Naive thymus-derived CD4-positive, alpha-beta T cell (primary cell): Measurements from ENCODE around the gene AARS2. TPM values are rescaled to one million over a fixed set of nuclear protein-coding genes. Genes with fewer than 3 reads are reported as not detected.

Experiments
- ATAC-seq: fragments of 150-1000 bp; cut with Tn5 transposase; 2 replicates; pipeline ENCODE4 v1.10.0; 2021; ENCODE audit warnings: mild to moderate bottlenecking, moderate library complexity
- CTCF ChIA-PET: fragments of 350-600 bp; sonication (Branson Sonifier 250); formaldehyde crosslinking; loops from one replicate; lab custom pipeline; 2021; ENCODE audit warnings: antibody characterized with exemption; lab: Charles Lee
- POLR2A ChIA-PET: fragments of 350-600 bp; sonication (Branson Sonifier 250); formaldehyde crosslinking; loops from one replicate; lab custom pipeline; 2021; ENCODE audit warnings: antibody characterized with exemption, inconsistent platforms; lab: Charles Lee
- DNase-seq, 9 donors: peaks; one replicate each; pipeline versions ENCODE4 v3.0.0 to v3.0.0-alpha.2; 2020 to 2022; ENCODE audit warnings: mixed read lengths in 1 of 9
- H3K27ac ChIP-seq: one replicate; pipeline ENCODE4 v1.7.0; 2013; ENCODE audit warnings: mild to moderate bottlenecking, low read depth, low read length, moderate library complexity
- H3K27me3 ChIP-seq, 2 donors: one replicate each; pipeline ENCODE4 v1.7.0; 2013; ENCODE audit warnings: low read length in 2 of 2, mild to moderate bottlenecking in 2 of 2, moderate library complexity in 2 of 2; ENCODE audit not compliant: control insufficient read depth in 2 of 2, insufficient read depth in 2 of 2
- H3K36me3 ChIP-seq, 3 experiments: 1 replicate in 2 of 3; 2 replicates in 1 of 3; pipeline ENCODE4 v1.7.0; 2013; ENCODE audit warnings: low read length in 3 of 3, mild to moderate bottlenecking in 3 of 3, moderate library complexity in 1 of 3; ENCODE audit not compliant: insufficient read depth in 3 of 3, control insufficient read depth in 2 of 3
- H3K4me1 ChIP-seq, 2 donors: one replicate each; pipeline ENCODE4 v1.7.0; 2013; ENCODE audit warnings: low read length in 2 of 2, mild to moderate bottlenecking in 2 of 2, moderate library complexity in 1 of 2; ENCODE audit not compliant: control insufficient read depth in 2 of 2, insufficient read depth in 2 of 2
- H3K4me3 ChIP-seq: 2 replicates; pipeline ENCODE4 v1.7.0; 2013; ENCODE audit warnings: mild to moderate bottlenecking, low read length
- H3K9me3 ChIP-seq, 3 experiments: 1 replicate in 2 of 3; 2 replicates in 1 of 3; pipeline ENCODE4 v1.7.0; 2013; ENCODE audit warnings: low read length in 3 of 3; ENCODE audit not compliant: control insufficient read depth in 2 of 3
- H3K27ac Mint-ChIP-seq, 9 donors: one replicate each; pipeline ENCODE4 v1.8.0; 2020 to 2022; ENCODE audit warnings: mixed read lengths in 9 of 9, mild to moderate bottlenecking in 8 of 9, moderate library complexity in 5 of 9, inconsistent platforms in 2 of 9
- H3K27me3 Mint-ChIP-seq, 5 donors: one replicate each; pipeline ENCODE4 v1.8.0; 2021 to 2022; ENCODE audit warnings: mixed read lengths in 5 of 5, mild to moderate bottlenecking in 1 of 5
- H3K36me3 Mint-ChIP-seq, 5 donors: one replicate each; pipeline ENCODE4 v1.8.0; 2020 to 2022; ENCODE audit warnings: mixed read lengths in 5 of 5, mild to moderate bottlenecking in 3 of 5, inconsistent platforms in 1 of 5
- H3K4me1 Mint-ChIP-seq, 7 donors: one replicate each; pipeline ENCODE4 v1.8.0; 2020 to 2022; ENCODE audit warnings: mixed read lengths in 7 of 7, mild to moderate bottlenecking in 3 of 7, inconsistent platforms in 1 of 7
- H3K4me3 Mint-ChIP-seq, 10 donors: one replicate each; pipeline ENCODE4 v1.8.0; 2020 to 2022; ENCODE audit warnings: mild to moderate bottlenecking in 10 of 10, mixed read lengths in 10 of 10, moderate library complexity in 6 of 10, inconsistent platforms in 2 of 10
- H3K9me3 Mint-ChIP-seq, 11 donors: one replicate each; pipeline ENCODE4 v1.8.0; 2020 to 2022; ENCODE audit warnings: mixed read lengths in 11 of 11, mild to moderate bottlenecking in 4 of 11, inconsistent platforms in 1 of 11, moderate library complexity in 1 of 11
- intact Hi-C, 2 donors: fragments of 100-400 bp; cut with micrococcal nuclease; formaldehyde crosslinking; loops; one replicate each; pipeline ENCODE4 v1.15.1; 2023
- polyA plus RNA-seq, 2 donors: library from polyadenylated mRNA; unstranded; fragments of 300-500 nt; fragmentation: Illumina TruSeq; gene quantifications; one replicate each; pipeline ENCODE4 v1.2.3, GENCODE V29; 2021
- total RNA-seq, 6 experiments: library from RNA in 5 of 6; stranded (reverse) in 5 of 6; gene quantifications; 1 replicate in 5 of 6; 2 replicates in 1 of 6; pipeline ENCODE4 v1.2.3 and lab custom pipeline; 2021 to 2026

AARS2 gene
- total and polyA plus RNA-seq, 7 experiments from 2014 or later: 8.9 to 29.8 (median 19.9) TPM

DNA sequence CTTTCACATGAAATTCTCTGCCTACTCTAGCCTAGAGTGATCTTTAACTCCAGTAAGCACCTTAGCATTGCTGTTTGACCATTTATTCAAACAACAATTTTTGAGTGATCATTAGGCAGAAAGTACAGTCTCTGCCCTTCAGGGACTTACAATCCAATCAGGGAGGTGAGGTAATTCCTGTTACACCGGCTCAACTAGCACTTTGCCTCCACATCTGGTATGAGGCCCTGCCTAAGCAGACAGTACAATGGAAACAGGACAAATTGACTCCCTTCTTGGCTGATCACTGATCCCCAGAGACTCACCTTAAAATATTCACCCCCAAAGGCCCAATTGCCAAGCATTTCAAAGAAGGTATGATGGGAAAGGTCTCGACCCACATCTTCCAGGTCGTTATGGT is 1.4 kb downstream of the AARS2 start:
- peaks cover 7 to 27% (median 16%) of the 10 kb centered on the region in 5 donors for H3K36me3 Mint-ChIP-seq
- H3K27me3 Mint-ChIP-seq: peaks cover 0 to 6% (median 0%) of the 10 kb centered on the region in 5 donors
- POLR2A ChIA-PET: interaction anchor here (0.6 to 1.6 kb wide), 4 partner anchors 14 to 65 kb away, joined by 3 to 8 read pairs (median 4); partner anchors contain the start of gene HSP90AB1
- CTCF ChIA-PET: interaction anchor here (1.0 kb wide), 1 partner anchor 44 kb away, joined by 3 read pairs; no protein-coding TSS in a partner anchor
- peak overlapping the region in 5 of 9 donors; percentile 33 to 92 (median 66) for H3K27ac Mint-ChIP-seq
- H3K4me1 ChIP-seq: peaks cover 7 to 9% of the 10 kb centered on the region in 2 donors
- intact Hi-C loops: loop anchor here in 1 of 2 donors (2.0 kb wide), 3 partner anchors 43 to 89 kb away; partner anchors contain the start of genes CDC5L and SLC29A1
- H3K9me3 ChIP-seq: no peaks in the 10 kb centered on the region
- DNase-seq (no peak), ATAC-seq (no peak)
- no peak overlapping the region for H3K27ac ChIP-seq
- peaks cover 0 to 50% (median 16%) of the 10 kb centered on the region in 3 experiments for H3K36me3 ChIP-seq
- H3K4me3 Mint-ChIP-seq: peak overlapping the region; percentile 94 to 100 (median 96)
- peaks cover 18 to 32% (median 25%) of the 10 kb centered on the region in 7 donors for H3K4me1 Mint-ChIP-seq
- H3K27me3 ChIP-seq: no peaks in the 10 kb centered on the region
- H3K4me3 ChIP-seq: peak overlapping the region; percentile 91
- H3K9me3 Mint-ChIP-seq: no peaks in the 10 kb centered on the region

DNA sequence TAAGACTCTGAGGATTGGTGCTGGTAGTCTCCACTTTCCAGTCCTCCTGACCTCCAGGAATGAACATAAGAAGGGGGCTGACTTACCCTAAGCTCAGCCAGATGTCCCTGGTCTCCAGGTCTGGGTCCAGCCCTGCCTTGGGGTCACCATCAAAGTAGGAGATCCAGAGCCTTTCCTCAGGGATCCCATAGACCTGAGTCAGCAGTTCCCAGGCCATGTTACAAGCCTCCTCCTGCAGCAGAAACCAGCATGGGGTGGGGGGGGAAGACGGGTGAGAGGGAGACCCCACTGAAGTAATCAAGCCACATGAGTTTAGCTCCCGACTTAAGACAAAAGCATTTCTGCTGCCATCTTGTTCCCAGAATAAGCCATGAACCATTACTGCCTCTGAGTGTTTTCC is 1.8 kb downstream of the AARS2 start:
- Histone ChIP-seq H3K4me3 (no peak overlapping the region), H3K4me1 (peaks cover 7 to 9% of the 10 kb centered on the region in 2 donors), H3K36me3 (peaks cover 0 to 55% (median 16%) of the 10 kb centered on the region in 3 experiments), H3K27me3 (no peaks in the 10 kb centered on the region), H3K9me3 (no peaks in the 10 kb centered on the region), H3K27ac (no peak overlapping the region)
- ChIA-PET POLR2A (interaction anchor here (0.6 to 1.6 kb wide), 3 partner anchors 13 to 64 kb away, joined by 3 to 8 read pairs (median 4); partner anchors contain the start of gene HSP90AB1), CTCF (interaction anchor here (1.0 kb wide), 1 partner anchor 43 kb away, joined by 3 read pairs; no protein-coding TSS in a partner anchor)
- Mint-ChIP-seq H3K9me3 (no peaks in the 10 kb centered on the region), H3K36me3 (peaks cover 7 to 27% (median 16%) of the 10 kb centered on the region in 5 donors), H3K4me1 (peaks cover 18 to 32% (median 25%) of the 10 kb centered on the region in 7 donors), H3K27ac (no peak overlapping the region), H3K27me3 (peaks cover 0 to 4% (median 0%) of the 10 kb centered on the region in 5 donors), H3K4me3 (peak overlapping the region in 8 of 10 donors; percentile 94 to 100 (median 96))
- no peak for DNase-seq
- ATAC-seq: no peak
- intact Hi-C loops: no loop called here

DNA sequence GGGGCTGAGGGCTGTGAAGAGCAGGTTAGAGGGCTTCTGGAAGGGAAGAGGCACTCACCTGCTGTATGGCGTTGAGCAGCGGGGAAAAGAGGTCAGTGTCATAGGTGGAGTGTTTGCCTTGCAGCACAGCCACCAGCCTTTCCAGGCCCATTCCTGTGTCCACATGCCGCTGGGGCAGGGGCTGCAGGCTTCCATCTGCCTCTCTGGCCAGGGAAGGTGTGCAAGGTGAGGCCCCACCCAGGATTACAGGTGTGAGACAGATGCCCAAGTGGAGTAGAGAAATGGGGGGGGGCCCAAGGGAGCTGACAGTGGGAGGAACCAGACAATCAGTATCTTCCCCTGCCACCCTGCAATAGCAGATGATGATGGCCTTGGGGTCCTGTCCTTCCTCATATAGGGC is 2.9 kb downstream of the AARS2 start:
- peaks cover 16 to 32% (median 25%) of the 10 kb centered on the region in 7 donors for H3K4me1 Mint-ChIP-seq
- ChIA-PET POLR2A (interaction anchor here (1.2 to 1.6 kb wide), 3 partner anchors 12 to 63 kb away, joined by 4 to 8 read pairs (median 7); partner anchors contain the start of gene HSP90AB1), CTCF (interaction anchor here (1.8 kb wide), 1 partner anchor 43 kb away, joined by 5 read pairs; no protein-coding TSS in a partner anchor)
- H3K9me3 ChIP-seq: no peaks in the 10 kb centered on the region
- no peak overlapping the region for H3K27ac ChIP-seq
- ATAC-seq (no peak), DNase-seq (no peak)
- peaks cover 7 to 9% of the 10 kb centered on the region in 2 donors for H3K4me1 ChIP-seq
- intact Hi-C loops: no loop called here
- no peaks in the 10 kb centered on the region for H3K9me3 Mint-ChIP-seq
- no peaks in the 10 kb centered on the region for H3K27me3 ChIP-seq
- H3K36me3 ChIP-seq: peaks cover 0 to 65% (median 16%) of the 10 kb centered on the region in 3 experiments
- peak overlapping the region in 1 of 9 donors; percentile 36 for H3K27ac Mint-ChIP-seq
- peaks cover 7 to 27% (median 16%) of the 10 kb centered on the region in 5 donors for H3K36me3 Mint-ChIP-seq
- no peak overlapping the region for H3K4me3 ChIP-seq
- H3K4me3 Mint-ChIP-seq: peak overlapping the region in 1 of 10 donors; percentile 63
- H3K27me3 Mint-ChIP-seq: no peaks in the 10 kb centered on the region

DNA sequence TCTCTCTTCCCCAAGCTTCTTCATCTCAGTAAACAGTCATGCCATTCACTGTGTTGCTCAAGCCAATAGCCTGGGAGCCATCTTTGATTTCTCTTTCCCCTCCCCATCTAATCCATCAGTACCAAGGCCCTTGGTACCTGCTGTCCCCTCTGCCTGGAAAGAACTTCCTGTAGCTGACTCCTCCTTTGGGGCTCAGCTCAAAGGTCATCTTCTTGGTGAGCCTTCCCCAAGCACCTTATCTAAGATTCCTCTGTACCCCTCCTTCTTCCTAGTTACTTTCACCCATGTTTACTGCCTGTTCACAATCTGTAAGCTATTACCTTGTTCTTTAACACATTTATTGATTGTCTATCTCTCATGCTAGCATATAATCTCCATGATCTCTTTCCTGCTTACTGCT is 3.5 kb downstream of the AARS2 start:
- H3K9me3 ChIP-seq: no peaks in the 10 kb centered on the region
- H3K4me3 ChIP-seq: no peak overlapping the region
- intact Hi-C loops: no loop called here
- peaks cover 16 to 32% (median 25%) of the 10 kb centered on the region in 7 donors for H3K4me1 Mint-ChIP-seq
- peaks cover 7 to 9% of the 10 kb centered on the region in 2 donors for H3K4me1 ChIP-seq
- no peak overlapping the region for H3K27ac ChIP-seq
- ChIA-PET CTCF (interaction anchor here (1.4 to 1.8 kb wide), 2 partner anchors 42 to 45 kb away, joined by 4 to 5 read pairs; no protein-coding TSS in a partner anchor), POLR2A (interaction anchor here (0.6 to 1.4 kb wide), 3 partner anchors 9 to 546 kb away, joined by 3 to 7 read pairs (median 3); no protein-coding TSS in a partner anchor)
- H3K27ac Mint-ChIP-seq: peak overlapping the region in 3 of 9 donors; percentile 6 to 59 (median 36)
- no peaks in the 10 kb centered on the region for H3K27me3 Mint-ChIP-seq
- ATAC-seq: no peak
- H3K27me3 ChIP-seq: no peaks in the 10 kb centered on the region
- peaks cover 7 to 27% (median 16%) of the 10 kb centered on the region in 5 donors for H3K36me3 Mint-ChIP-seq
- no peak overlapping the region for H3K4me3 Mint-ChIP-seq
- peaks cover 0 to 71% (median 16%) of the 10 kb centered on the region in 3 experiments for H3K36me3 ChIP-seq
- no peak for DNase-seq
- H3K9me3 Mint-ChIP-seq: no peaks in the 10 kb centered on the region

DNA sequence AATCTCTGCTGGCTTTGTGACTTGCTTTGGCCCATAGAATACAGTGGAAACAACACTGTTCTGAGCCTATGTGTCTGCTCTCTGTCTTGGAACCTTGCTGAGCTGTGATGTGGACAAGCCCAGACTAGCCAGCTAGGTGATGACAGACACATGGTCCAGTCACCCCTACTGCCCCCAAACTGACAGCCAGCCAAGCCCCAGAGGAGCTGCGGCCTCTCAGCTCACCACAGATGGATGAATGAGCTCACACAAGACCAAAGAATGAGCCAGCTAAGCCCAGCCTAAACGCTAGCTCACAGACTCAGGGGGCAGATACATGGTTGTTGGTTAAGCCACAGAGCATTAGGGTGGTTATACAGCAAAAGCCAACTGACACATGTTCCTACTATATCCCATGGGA is 4.1 kb downstream of the AARS2 start:
- DNase-seq (no peak), ATAC-seq (no peak)
- Mint-ChIP-seq H3K4me1 (peaks cover 16 to 32% (median 25%) of the 10 kb centered on the region in 7 donors), H3K36me3 (peaks cover 7 to 27% (median 16%) of the 10 kb centered on the region in 5 donors), H3K27me3 (no peaks in the 10 kb centered on the region), H3K27ac (no peak overlapping the region), H3K4me3 (no peak overlapping the region), H3K9me3 (no peaks in the 10 kb centered on the region)
- intact Hi-C loops: no loop called here
- ChIA-PET POLR2A (interaction anchor here (0.6 to 1.4 kb wide), 3 partner anchors 9 to 545 kb away, joined by 3 to 7 read pairs (median 3); no protein-coding TSS in a partner anchor), CTCF (interaction anchor here (1.4 to 1.8 kb wide), 2 partner anchors 42 to 45 kb away, joined by 4 to 5 read pairs; no protein-coding TSS in a partner anchor)
- no peaks in the 10 kb centered on the region for H3K9me3 ChIP-seq
- H3K27me3 ChIP-seq: no peaks in the 10 kb centered on the region
- H3K36me3 ChIP-seq: peaks cover 0 to 77% (median 16%) of the 10 kb centered on the region in 3 experiments
- peaks cover 7 to 9% of the 10 kb centered on the region in 2 donors for H3K4me1 ChIP-seq
- no peak overlapping the region for H3K27ac ChIP-seq
- no peak overlapping the region for H3K4me3 ChIP-seq

DNA sequence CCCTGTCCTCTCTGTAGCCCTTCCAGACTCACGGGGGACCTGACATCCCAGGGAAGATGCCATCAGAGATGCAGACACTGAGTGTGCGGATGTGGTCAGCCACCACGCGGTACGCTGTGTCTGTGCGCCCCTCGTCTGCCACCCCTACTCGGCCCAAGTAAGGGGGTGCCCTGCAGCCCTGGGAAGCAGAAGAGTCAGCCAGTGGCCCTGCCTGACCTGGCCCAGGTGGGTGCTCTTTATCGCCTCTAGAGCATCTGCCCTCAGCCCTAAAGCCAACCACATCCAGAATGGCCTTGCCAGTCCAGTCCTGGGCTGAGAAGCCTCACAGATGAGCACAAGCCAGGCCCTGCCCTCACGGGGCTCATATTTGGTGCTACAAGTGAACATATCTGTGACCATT is 5.9 kb downstream of the AARS2 start:
- CTCF ChIA-PET: interaction anchor here (3.5 to 4.8 kb wide), 2 partner anchors 11 to 39 kb away, joined by 16 to 50 read pairs; partner anchors contain the start of gene TMEM151B
- intact Hi-C loops: no loop called here
- Mint-ChIP-seq H3K27ac (no peak overlapping the region), H3K9me3 (no peaks in the 10 kb centered on the region), H3K4me3 (no peak overlapping the region), H3K27me3 (no peaks in the 10 kb centered on the region), H3K36me3 (peaks cover 11 to 33% (median 16%) of the 10 kb centered on the region in 5 donors), H3K4me1 (peaks cover 11 to 20% (median 14%) of the 10 kb centered on the region in 7 donors)
- peaks cover 0 to 91% (median 16%) of the 10 kb centered on the region in 3 experiments for H3K36me3 ChIP-seq
- no peaks in the 10 kb centered on the region for H3K27me3 ChIP-seq
- ATAC-seq (no peak), DNase-seq (no peak)
- no peaks in the 10 kb centered on the region for H3K9me3 ChIP-seq
- no peak overlapping the region for H3K27ac ChIP-seq
- H3K4me1 ChIP-seq: peaks cover 4 to 5% of the 10 kb centered on the region in 2 donors
- H3K4me3 ChIP-seq: no peak overlapping the region
- POLR2A ChIA-PET: no interaction called here
